ENCODE data around the gene CYP27C1.

DNA sequence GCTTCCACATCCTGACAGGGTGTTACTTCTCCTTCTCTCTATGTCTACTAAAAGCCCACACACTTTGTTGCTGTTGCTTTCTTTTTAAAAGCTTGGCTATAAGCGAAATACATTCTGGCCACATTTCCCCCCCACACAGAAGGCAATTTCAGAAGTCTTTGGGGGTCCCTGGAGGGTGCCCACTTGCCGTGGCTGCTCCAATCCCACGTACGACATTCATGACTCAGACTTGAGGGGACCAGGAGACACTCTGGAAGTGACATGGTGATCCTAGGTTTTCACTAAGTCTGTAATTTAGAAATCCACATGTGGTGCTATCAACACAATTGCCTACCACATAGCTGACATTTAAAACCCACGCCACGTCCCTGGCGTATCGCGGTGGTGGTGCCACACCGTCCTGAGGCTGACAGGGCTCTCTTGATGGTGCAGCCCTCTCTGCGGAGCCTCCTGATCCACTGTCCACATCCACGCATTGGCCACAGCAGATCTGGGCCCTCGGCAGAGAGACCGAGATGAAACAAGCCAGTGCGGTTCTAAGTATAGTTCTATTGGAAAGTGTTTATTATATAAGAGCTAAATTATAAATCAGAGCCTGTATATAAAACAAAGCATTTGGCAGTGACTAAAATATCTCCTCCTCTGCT is 42.4 kb downstream of the CYP27C1 start:
- TF ChIP-seq POLR2AphosphoS5 (IDR thresholded peaks at IDR 0.05) (no peak), CTCF (IDR thresholded peaks at IDR 0.05) (no peak)
